ENCODE measurements around the gene LCE1A.

The LCE1A gene

GRCh38 chr1:152801333-152801732, 25.9 kb upstream of the LCE1A start:
- Histone ChIP-seq H3K4me1 (ENCODE audit: control insufficient read depth, insufficient read depth, low read length) (no peaks in the 10 kb centered on the region), H3K4me3 (ENCODE audit: low read depth, low read length) (no peak overlapping the region), H3K9me3 (ENCODE audit: control insufficient read depth, insufficient read depth, low read depth, low read length) (no peaks in the 10 kb centered on the region), H3K27ac (ENCODE audit: extremely low read depth, low read depth, low read length) (no peak overlapping the region), H3K36me3 (ENCODE audit: control insufficient read depth in 2 of 2, insufficient read depth in 1 of 2, low read length in 2 of 2) (no peaks in the 10 kb centered on the region)
- ChIA-PET POLR2A (no interaction called here), CTCF (no interaction called here)
- TF ChIP-seq CTCF (tag by site-specific recombination; IDR thresholded peaks at IDR 0.05) (no peak), PRDM1 (tag by site-specific recombination; IDR thresholded peaks at IDR 0.05) (no peak), ZNF2 (tag by site-specific recombination; IDR thresholded peaks at IDR 0.05) (no peak), ZNF157 (tag by site-specific recombination; IDR thresholded peaks at IDR 0.05) (no peak), ZNF701 (tag by site-specific recombination; IDR thresholded peaks at IDR 0.05) (no peak), ZNF175 (tag by site-specific recombination; IDR thresholded peaks at IDR 0.05) (no peak), ZNF510 (tag by site-specific recombination; IDR thresholded peaks at IDR 0.05; ENCODE audit: insufficient replicate concordance) (no peak), ZBTB6 (tag by site-specific recombination; IDR thresholded peaks at IDR 0.05) (no peak), PATZ1 (tag by site-specific recombination; IDR thresholded peaks at IDR 0.05) (no peak), ZNF76 (tag by site-specific recombination; IDR thresholded peaks at IDR 0.05; ENCODE audit: borderline replicate concordance, low read depth) (no peak), HOXD13 (CRISPR knock-in tag; IDR thresholded peaks at IDR 0.05; ENCODE audit: borderline replicate concordance) (no peak), REST (tag by site-specific recombination; IDR thresholded peaks at IDR 0.05) (no peak), ZNF169 (tag by site-specific recombination; IDR thresholded peaks at IDR 0.05) (no peak), ATF2 (tag by site-specific recombination; IDR thresholded peaks at IDR 0.05; ENCODE audit: low read depth) (no peak), MYNN (tag by site-specific recombination; IDR thresholded peaks at IDR 0.05; ENCODE audit: borderline replicate concordance) (no peak), ZNF248 (tag by site-specific recombination; IDR thresholded peaks at IDR 0.05) (no peak)
